HFFc6 (cell line): ENCODE measurements around the gene CRADD. TPM values are rescaled to one million over a fixed set of nuclear protein-coding genes. Genes with fewer than 3 reads are reported as not detected.

ENCODE experiments used
- DNase-seq: peaks from one replicate; pipeline ENCODE4 v3.0.0-alpha.2; 2018
- H3K27ac Mint-ChIP-seq: 2 replicates; pipeline ENCODE4 v1.8.0; 2020; ENCODE audit warnings: mild to moderate bottlenecking, mixed read lengths
- H3K27me3 Mint-ChIP-seq: 2 replicates; pipeline ENCODE4 v1.8.0; 2021; ENCODE audit warnings: mild to moderate bottlenecking, moderate library complexity, mixed read lengths; ENCODE audit not compliant: insufficient read depth
- H3K36me3 Mint-ChIP-seq: 2 replicates; pipeline ENCODE4 v1.8.0; 2021; ENCODE audit warnings: low read depth, mixed read lengths
- H3K4me1 Mint-ChIP-seq: 2 replicates; pipeline ENCODE4 v1.8.0; 2020; ENCODE audit warnings: low read depth, mixed read lengths
- H3K4me3 Mint-ChIP-seq: 2 replicates; pipeline ENCODE4 v1.8.0; 2020; ENCODE audit warnings: mild to moderate bottlenecking, moderate library complexity, mixed read lengths
- H3K9me3 Mint-ChIP-seq: 2 replicates; pipeline ENCODE4 v1.8.0; 2020; ENCODE audit warnings: mild to moderate bottlenecking, mixed read lengths
- CTCF ChIP-seq: fragments of 200-600 bp; sonication (generic); IDR thresholded peaks from 2 replicates; pipeline ENCODE4 v1.5.0; 2021; ENCODE audit warnings: antibody characterized with exemption, mild to moderate bottlenecking
- total RNA-seq, 6 experiments: library from RNA; stranded (reverse); fragmentation: NEBNext Ultra II Directional; extraction: Animal tissue kit (Norgen Biotek cat#: 25700); gene quantifications; 2 replicates in 1 of 6; 3 replicates in 5 of 6; pipeline ENCODE4 v1.2.3, GENCODE V29; 2021

CRADD gene
- total RNA-seq, 6 experiments from 2014 or later, result 15.3 to 20.1 (median 17.9) TPM

- no peaks in the 10 kb centered on the region for H3K9me3 Mint-ChIP-seq
- no peaks in the 10 kb centered on the region for H3K27me3 Mint-ChIP-seq
- DNase-seq, result peak; percentile 78
- peak overlapping the region; percentile 58 for H3K27ac Mint-ChIP-seq
- peaks cover 12% of the 10 kb centered on the region for H3K36me3 Mint-ChIP-seq
- peak overlapping the region; percentile 33; the same call in 1 of the 2 replicates for H3K4me3 Mint-ChIP-seq
- peaks cover 66% of the 10 kb centered on the region for H3K4me1 Mint-ChIP-seq
- no peak for TF ChIP-seq CTCF
These were observed 113.4 kb downstream of the CRADD start for GRCh38 chr12:93790472-93791152.

- Mint-ChIP-seq H3K27ac (no peak overlapping the region), H3K9me3 (no peaks in the 10 kb centered on the region), H3K4me1 (peaks cover 52% of the 10 kb centered on the region), H3K4me3 (no peak overlapping the region), H3K27me3 (no peaks in the 10 kb centered on the region), H3K36me3 (peaks cover 10% of the 10 kb centered on the region)
- DNase-seq, result no peak
- TF ChIP-seq CTCF, result no peak
These were observed 115.8 kb downstream of the CRADD start for GRCh38 chr12:93793007-93793406.

- Mint-ChIP-seq H3K27ac (no peak overlapping the region), H3K4me1 (peaks cover 52% of the 10 kb centered on the region), H3K27me3 (no peaks in the 10 kb centered on the region), H3K36me3 (peaks cover 6% of the 10 kb centered on the region; the same call in 1 of the 2 replicates), H3K4me3 (no peak overlapping the region), H3K9me3 (no peaks in the 10 kb centered on the region)
- no peak for TF ChIP-seq CTCF
- peak; percentile 72 for DNase-seq
These were observed 116.8 kb downstream of the CRADD start for GRCh38 chr12:93793983-93794382.

GRCh38 chr12:93794738-93795137 lies 117.6 kb downstream of the CRADD start:
- no peak overlapping the region for H3K4me3 Mint-ChIP-seq
- no peak overlapping the region for H3K27ac Mint-ChIP-seq
- H3K4me1 Mint-ChIP-seq, result peaks cover 51% of the 10 kb centered on the region
- DNase-seq, result no peak
- H3K27me3 Mint-ChIP-seq, result no peaks in the 10 kb centered on the region
- no peaks in the 10 kb centered on the region for H3K9me3 Mint-ChIP-seq
- no peaks in the 10 kb centered on the region for H3K36me3 Mint-ChIP-seq
- no peak for TF ChIP-seq CTCF

- H3K36me3 Mint-ChIP-seq, result no peaks in the 10 kb centered on the region
- H3K4me3 Mint-ChIP-seq, result no peak overlapping the region
- TF ChIP-seq CTCF, result no peak
- no peak overlapping the region for H3K27ac Mint-ChIP-seq
- no peaks in the 10 kb centered on the region for H3K27me3 Mint-ChIP-seq
- no peaks in the 10 kb centered on the region for H3K9me3 Mint-ChIP-seq
- H3K4me1 Mint-ChIP-seq, result peaks cover 44% of the 10 kb centered on the region
- DNase-seq, result no peak
These were observed 118.2 kb downstream of the CRADD start for GRCh38 chr12:93795352-93795751.
